Gastroesophageal sphincter (tissue), 4 donors: ENCODE results near the gene ASAH2. TPM values are rescaled to one million over a fixed set of nuclear protein-coding genes. Genes with fewer than 3 reads are reported as not detected.
A peak's percentile ranks its signal among the peaks of the same experiment; 100 is the strongest.

Source experiments
- ATAC-seq: fragments of 150-250 bp; one replicate; pipeline ENCODE4 v1.9.1; 2016; ENCODE audit warnings: mild to moderate bottlenecking, moderate library complexity
- H3K27ac ChIP-seq, 4 donors: fragments of 200-600 bp; sonication (generic) in 3 of 4; 1 replicate in 3 of 4; 2 replicates in 1 of 4; pipeline ENCODE4 v1.5.1; 2016 to 2019
- H3K27me3 ChIP-seq: fragments of 200-600 bp; sonication (generic); one replicate; pipeline ENCODE4 v1.5.1; 2019
- H3K36me3 ChIP-seq, 2 donors: fragments of 200-600 bp; sonication (generic); one replicate each; pipeline ENCODE4 v1.5.1; 2019; ENCODE audit warnings: control low read depth in 1 of 2
- H3K4me1 ChIP-seq, 3 donors: fragments of 200-600 bp; sonication (generic); 1 replicate in 2 of 3; 2 replicates in 1 of 3; pipeline ENCODE4 v1.5.1; 2016 to 2019; ENCODE audit warnings: control low read depth in 2 of 3
- H3K4me3 ChIP-seq, 2 donors: fragments of 200-600 bp; sonication (generic); one replicate each; pipeline ENCODE4 v1.5.1; 2019; ENCODE audit warnings: mild to moderate bottlenecking in 1 of 2, moderate library complexity in 1 of 2
- H3K9me3 ChIP-seq, 3 donors: fragments of 200-600 bp; sonication (generic); one replicate each; pipeline ENCODE4 v1.5.1; 2017 to 2019; ENCODE audit warnings: control low read depth in 2 of 3
- EP300 ChIP-seq: sonication (generic); formaldehyde crosslinking; IDR thresholded peaks from one replicate; pipeline ENCODE4 v1.6.1; 2017; ENCODE audit warnings: antibody characterized with exemption, mild to moderate bottlenecking
- POLR2A ChIP-seq, 2 donors: fragments of 450-650 bp; IDR thresholded peaks; one replicate each; pipeline ENCODE4 v1.6.1; 2017; ENCODE audit warnings: antibody characterized with exemption in 2 of 2, mild to moderate bottlenecking in 2 of 2, moderate library complexity in 1 of 2
- POLR2AphosphoS5 ChIP-seq: sonication (generic); formaldehyde crosslinking; IDR thresholded peaks from one replicate; pipeline ENCODE4 v1.6.1; 2017; ENCODE audit warnings: antibody characterized with exemption
- WGBS, 2 donors: methylation state at CpG; one replicate each; pipeline ENCODE4 v1.1.5; 2018; ENCODE audit warnings: low coverage in 1 of 2; 5-methylcytosine and 5-hydroxymethylcytosine counted together
- total RNA-seq, 4 donors: library from RNA; depleted of rRNA; stranded (reverse); fragments of >200 nt; gene quantifications; one replicate each; pipeline ENCODE4 v1.1.0, GENCODE V29; 2016
- TF ChIP-seq, protein P1 (sequence below), 4 experiments: fragments of 200-600 bp in 2 of 4; fragments of 450-650 bp in 2 of 4; sonication (generic) in 1 of 4; IDR thresholded peaks; one replicate each; pipeline ENCODE4 v1.5.1; 2017 to 2019; ENCODE audit warnings: antibody characterized with exemption in 4 of 4, mild to moderate bottlenecking in 2 of 4, moderate library complexity in 2 of 4

Gene ASAH2
- total RNA-seq, 4 donors from 2014 or later = 0.27 to 1.2 (median 0.61) TPM

DNA sequence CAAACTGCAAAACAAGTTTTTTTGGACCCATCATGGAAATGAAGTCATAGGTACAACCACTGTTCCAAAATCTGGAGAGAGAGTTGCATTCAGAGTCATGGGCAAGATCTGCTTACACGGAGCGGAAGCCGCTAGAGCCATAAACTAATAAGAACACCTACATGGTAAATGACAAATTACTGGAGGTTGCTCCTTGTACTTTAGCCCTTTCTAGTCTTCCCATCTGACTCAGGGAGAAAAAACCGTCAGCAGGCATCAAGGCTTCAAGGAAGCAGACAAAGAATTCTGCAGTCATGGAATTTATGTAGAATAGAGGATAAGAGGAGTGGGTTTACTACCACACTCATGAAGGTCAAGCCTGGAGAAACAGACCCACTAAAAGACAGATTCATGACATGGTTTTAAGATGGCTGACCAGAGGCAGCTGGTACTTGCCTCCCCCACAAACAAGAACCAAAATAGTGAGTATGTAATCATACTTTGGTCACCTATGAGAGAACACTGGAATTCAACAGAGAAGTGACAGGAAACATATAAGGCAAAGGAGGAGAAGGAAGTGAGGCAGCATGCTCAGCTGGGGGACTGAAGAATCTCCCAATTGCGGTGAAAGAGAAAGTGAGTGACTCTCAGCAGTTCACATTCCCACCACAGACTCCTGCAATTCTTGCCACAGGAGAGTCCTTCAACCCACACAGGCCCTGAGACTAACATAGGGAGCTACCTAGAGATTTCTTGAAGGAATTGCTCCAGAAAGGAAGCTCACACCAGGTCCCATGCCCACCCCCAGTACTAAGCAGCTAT, 42.4 kb upstream of the ASAH2 start:
- ATAC-seq = no peak
- Histone ChIP-seq H3K27ac (no peak overlapping the region), H3K36me3 (no peaks in the 10 kb centered on the region), H3K27me3 (no peaks in the 10 kb centered on the region), H3K4me3 (no peak overlapping the region), H3K4me1 (no peaks in the 10 kb centered on the region), H3K9me3 (no peaks in the 10 kb centered on the region)
- WGBS, 2 donors = 76 to 81% methylated on average over 4 to 5 of the region's 5 CpGs
- TF ChIP-seq POLR2AphosphoS5 (no peak), EP300 (no peak), POLR2A (IDR thresholded peaks at IDR 0.05) (no peak)
- TF ChIP-seq, protein P1, sequence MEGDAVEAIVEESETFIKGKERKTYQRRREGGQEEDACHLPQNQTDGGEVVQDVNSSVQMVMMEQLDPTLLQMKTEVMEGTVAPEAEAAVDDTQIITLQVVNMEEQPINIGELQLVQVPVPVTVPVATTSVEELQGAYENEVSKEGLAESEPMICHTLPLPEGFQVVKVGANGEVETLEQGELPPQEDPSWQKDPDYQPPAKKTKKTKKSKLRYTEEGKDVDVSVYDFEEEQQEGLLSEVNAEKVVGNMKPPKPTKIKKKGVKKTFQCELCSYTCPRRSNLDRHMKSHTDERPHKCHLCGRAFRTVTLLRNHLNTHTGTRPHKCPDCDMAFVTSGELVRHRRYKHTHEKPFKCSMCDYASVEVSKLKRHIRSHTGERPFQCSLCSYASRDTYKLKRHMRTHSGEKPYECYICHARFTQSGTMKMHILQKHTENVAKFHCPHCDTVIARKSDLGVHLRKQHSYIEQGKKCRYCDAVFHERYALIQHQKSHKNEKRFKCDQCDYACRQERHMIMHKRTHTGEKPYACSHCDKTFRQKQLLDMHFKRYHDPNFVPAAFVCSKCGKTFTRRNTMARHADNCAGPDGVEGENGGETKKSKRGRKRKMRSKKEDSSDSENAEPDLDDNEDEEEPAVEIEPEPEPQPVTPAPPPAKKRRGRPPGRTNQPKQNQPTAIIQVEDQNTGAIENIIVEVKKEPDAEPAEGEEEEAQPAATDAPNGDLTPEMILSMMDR (IDR thresholded peaks at IDR 0.05) = no peak

DNA sequence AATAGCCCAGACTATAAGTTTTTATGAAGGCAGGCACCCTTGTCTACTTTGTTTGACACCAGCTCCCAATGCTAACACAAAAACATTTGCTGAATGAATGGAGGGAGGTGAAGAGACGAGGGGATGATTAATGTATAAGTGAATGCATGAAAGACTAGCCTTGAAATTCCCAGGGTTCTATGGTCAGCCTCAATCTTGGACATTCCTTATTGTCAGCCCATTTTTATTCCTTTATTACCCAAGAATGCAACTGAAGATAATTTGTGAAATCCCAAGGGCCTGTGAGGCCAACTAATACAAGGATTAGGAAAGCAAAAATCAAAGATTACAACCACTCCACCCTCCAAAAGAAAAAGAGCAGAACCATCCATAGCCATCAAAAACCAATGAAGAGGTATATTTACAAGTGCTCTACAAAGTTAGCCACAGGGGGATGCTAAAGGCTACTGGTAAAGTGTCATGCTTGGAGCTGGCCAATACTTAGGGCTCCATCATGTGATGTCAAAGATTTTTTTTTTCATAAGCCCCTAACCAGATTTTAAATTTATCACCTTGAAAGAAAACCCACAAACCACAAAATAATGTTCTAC, 40.0 kb upstream of the ASAH2 start:
- ATAC-seq = no peak
- Histone ChIP-seq H3K9me3 (no peaks in the 10 kb centered on the region), H3K27ac (no peak overlapping the region), H3K36me3 (no peaks in the 10 kb centered on the region), H3K4me3 (no peak overlapping the region), H3K4me1 (peaks cover 0 to 11% (median 0%) of the 10 kb centered on the region in 3 donors), H3K27me3 (no peaks in the 10 kb centered on the region)
- WGBS, 2 donors = 33% methylated on average over 1 of the region's 1 CpG; no CpG with 5 or more reads in 1 of the 2 donors
- TF ChIP-seq, protein P1 (IDR thresholded peaks at IDR 0.05) = peak; percentile 6 to 40 (median 26)
- TF ChIP-seq EP300 = no peak

DNA sequence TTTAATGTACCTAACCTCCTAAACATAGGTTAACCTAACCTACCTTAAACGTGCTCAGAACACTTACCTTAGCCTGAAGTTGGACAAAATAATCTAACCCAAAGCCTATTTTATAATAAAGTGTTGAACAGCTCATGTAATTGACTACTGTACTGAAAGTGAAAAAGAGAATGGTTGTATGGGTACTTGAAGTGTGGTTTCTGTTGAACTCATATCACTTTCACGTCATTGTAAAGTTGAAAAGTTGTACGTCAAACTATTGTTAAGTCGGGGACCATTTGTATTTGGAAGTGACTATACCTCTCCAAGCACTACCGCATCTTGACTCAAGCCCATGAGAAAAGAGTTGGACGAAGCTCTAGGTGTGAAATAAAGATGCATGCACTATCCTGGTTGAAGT, 37.9 kb upstream of the ASAH2 start:
- WGBS, 2 donors = 80 to 88% methylated on average over 5 to 6 of the region's 6 CpGs
- no peaks in the 10 kb centered on the region for H3K36me3 ChIP-seq
- no peak overlapping the region for H3K27ac ChIP-seq

GRCh38 chr10:50286996-50287803, 35.9 kb upstream of the ASAH2 start:
- WGBS, 2 donors = 42 to 60% methylated on average over 6 to 9 of the region's 9 CpGs
- no peak for TF ChIP-seq EP300
- no peak for TF ChIP-seq POLR2A (IDR thresholded peaks at IDR 0.05)
- TF ChIP-seq, protein P1 (IDR thresholded peaks at IDR 0.05) = no peak
- no peak for TF ChIP-seq POLR2AphosphoS5
- Histone ChIP-seq H3K4me1 (peaks cover 0 to 11% (median 0%) of the 10 kb centered on the region in 3 donors), H3K27me3 (no peaks in the 10 kb centered on the region), H3K9me3 (no peaks in the 10 kb centered on the region), H3K36me3 (no peaks in the 10 kb centered on the region), H3K27ac (no peak overlapping the region), H3K4me3 (no peak overlapping the region)
- no peak for ATAC-seq

More for the DNA sequence above, 37.9 kb upstream of the ASAH2 start:
- Histone ChIP-seq H3K27me3 (no peaks in the 10 kb centered on the region), H3K4me1 (peaks cover 0 to 11% (median 0%) of the 10 kb centered on the region in 3 donors), H3K9me3 (no peaks in the 10 kb centered on the region), H3K4me3 (no peak overlapping the region)
- TF ChIP-seq POLR2A (IDR thresholded peaks at IDR 0.05) (no peak), POLR2AphosphoS5 (no peak), EP300 (no peak)
- TF ChIP-seq, protein P1 (IDR thresholded peaks at IDR 0.05) = no peak
- no peak for ATAC-seq
